Renal cortical epithelial cell (primary cell): Measurements from ENCODE around the gene ZBTB3. TPM values are rescaled to one million over a fixed set of nuclear protein-coding genes. Genes with fewer than 3 reads are reported as not detected.
"Not testable (repeated sequence)": the region's sequence is repeated elsewhere in the genome, so short reads cannot be mapped to it uniquely, and the experiment has no call there.

Experiments used
- DNase-seq: peaks from one replicate; pipeline ENCODE4 v3.0.0-alpha.2; 2011; ENCODE audit warnings: low read depth
- total RNA-seq: library from RNA; depleted of rRNA; stranded (reverse); fragments of >200 nt; gene quantifications from 2 replicates; pipeline ENCODE4 v1.2.3, GENCODE V29; 2014

ZBTB3 gene
- total RNA-seq, 1 donor from 2014 or later = 8.7 TPM

DNA sequence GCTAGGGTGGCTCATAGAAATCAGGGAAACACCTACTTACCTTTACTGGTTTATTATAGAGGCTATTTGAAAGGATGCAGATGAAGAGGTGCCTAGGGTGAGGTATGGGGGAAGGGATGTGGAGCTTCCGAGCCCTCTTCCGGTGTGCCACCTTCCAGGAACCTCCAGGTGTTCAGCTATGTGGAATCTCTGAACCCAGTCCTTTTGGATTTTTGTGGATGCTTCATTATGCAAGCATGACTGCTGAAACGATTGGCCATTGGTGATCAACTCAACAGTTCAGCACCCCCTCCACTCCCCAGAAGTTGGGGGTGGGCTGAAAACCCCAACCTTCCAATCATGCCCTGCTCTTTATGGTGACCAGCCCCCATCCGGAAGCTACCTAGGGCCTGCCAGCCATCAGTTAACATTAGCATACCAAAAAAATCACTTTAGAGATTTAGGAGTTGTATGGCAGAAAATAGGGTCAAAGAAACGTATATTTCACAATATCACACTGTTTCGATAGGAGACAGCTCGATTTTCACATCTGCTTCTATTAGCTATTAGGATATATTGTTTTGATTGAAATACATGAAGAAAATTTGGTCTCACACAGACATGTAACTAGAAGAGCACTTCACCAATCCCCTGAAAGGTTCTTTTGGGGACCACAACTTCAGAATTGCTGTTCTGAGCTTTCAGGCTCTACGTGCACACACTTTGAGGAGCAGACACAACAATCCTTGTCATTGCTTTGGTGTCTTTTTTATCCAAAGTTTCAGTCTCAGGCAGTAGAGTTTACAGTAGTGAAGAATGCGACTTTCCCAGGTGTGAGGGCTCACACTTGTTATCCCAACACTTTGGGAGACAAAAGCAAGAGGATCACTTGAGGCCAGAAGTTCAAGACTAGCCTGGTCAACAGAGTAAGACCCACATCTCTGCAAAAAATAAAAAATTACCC, 4.2 kb upstream of the ZBTB3 start:
- DNase-seq = no peak

DNA sequence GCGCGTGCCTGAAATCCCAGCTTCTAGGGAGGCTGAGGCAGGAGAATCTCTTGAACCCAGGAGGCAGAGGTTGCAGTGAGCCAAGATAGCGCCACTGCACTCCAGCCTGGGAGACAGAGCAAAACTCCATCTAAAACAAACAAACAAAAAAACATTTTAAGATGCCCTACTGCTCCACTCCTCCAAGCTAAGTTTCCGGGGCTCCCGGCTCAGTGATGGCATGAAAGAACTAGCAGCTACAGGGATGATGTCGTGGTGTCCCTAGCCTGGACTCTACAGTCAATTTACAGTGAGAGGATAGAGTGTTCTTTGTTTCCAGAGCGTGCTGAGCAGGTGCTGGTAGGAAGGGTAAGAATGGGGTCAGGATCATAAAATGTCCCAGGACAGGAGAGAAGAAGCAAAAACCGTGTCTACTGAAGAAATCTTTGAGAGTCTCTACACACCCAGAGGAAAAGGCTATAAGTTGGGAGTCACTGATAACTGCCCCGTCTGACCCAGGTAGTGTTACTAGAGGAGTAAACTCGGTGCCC, 1.2 kb upstream of the ZBTB3 start:
- DNase-seq = no peak

DNA sequence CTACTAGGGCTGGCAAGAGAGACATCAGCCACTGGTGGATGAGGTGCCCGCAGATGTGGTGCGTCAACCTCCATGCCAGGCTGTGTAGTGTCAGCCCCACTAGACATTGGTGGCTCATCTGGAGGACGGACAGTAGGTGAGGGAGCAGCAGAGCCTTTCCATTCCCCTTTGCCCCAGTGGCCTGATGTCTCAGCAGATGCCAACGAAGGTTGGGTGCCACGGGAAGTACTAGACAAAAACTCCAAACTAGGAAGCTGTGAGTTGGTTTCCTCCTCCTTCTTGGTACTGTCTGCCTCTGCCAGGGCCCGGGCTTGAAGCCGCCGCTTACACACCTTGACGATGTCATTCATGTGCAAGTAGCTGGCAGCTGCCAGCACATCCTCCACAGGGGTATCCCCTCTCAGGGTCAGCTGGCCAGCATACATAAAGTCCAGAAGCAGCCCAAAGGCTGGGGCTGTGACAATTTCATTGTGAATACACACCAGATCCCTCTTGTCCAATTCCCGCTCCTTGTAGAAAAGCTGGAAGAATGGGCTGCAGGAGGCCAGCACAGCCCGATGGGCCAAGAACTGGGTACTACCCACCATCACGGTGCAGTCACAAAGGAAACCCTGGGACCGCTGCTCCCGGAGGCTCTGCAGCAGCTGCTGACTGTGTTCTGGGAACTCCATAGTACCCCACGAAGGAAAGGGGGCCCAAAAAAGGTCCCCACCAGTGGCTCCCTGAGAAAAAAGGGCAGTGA, 795 bp downstream of the ZBTB3 start:
- no peak for DNase-seq

DNA sequence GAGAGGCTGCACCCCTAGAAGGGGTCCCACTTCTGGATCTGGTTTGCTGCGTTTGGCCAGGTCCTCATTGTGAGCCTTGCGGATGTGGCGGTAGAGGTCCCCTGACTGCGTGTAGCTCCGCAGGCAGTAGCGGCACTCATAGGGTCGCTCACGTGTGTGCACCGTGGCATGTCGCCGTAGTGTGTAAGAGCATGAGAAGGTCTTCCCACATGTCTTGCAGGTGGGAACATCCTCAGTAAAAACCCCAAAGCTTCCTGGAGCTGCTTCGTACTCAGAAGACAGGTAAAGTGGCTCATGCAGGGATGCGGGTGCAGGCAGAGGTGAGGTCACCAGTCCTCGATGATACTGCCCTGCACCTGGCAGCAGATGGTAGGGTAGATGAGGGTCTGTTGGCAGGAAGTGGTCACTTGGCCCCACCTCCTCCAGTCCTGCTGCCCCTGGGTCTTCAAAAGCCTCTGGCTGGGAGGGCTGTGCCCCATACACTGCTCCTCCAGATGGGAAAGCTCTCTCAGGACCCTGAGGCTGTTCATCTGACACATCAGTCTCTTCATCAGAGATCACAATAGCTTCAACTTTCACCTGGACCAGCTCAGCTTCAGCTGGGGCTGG, 1.7 kb downstream of the ZBTB3 start:
- no peak for DNase-seq

DNA sequence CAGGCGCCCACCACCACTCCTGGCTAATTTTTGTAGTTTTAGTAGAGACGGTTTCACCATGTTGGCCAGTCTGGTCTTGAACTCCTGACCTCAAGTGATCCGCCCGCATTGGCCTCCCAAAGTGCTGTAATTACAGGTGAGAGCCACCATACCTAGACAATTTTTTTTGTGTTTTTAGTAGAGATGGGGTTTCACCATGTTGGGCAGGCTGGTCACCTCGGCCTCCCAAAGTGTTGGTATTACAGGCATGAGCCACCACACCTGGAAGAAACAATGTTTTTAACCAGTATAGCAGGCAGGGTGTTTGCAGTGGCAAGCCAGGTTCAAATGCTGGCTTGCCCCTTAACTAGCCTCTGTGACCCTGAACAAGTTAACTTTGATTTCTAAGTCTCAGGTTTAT, 4.0 kb downstream of the ZBTB3 start:
- not testable (repeated sequence) for DNase-seq

DNA sequence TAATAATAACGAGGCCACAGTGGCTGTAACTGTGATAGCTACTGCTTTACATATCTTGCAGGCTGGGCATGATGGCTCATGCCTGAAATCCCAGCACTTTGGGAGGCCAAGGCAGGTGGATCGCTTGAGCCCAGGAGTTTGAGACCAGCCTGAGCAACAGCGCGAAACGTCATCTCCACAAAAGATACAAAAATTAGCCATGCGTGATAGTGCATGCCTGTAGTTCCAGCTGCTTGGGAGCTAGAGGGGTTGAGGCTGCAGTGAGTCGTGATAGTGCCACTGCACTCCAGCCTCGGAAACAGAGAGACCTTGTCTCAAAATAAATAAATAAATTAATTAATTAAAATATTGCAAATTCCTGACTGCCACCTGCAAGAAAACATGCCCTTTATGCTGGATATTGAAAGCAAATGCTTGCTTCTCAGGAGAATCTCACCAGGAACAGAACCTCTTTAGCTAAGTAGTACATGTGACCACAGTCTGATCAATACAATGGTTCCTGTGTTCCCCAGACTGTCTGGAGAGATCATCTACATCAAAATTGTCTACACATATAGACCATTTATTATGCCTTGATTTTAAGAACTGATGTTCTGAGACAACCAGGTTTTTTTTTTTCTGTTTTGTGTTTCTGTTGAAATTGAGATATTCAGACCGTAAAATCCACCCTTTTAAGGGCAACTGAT, 6.3 kb downstream of the ZBTB3 start:
- no peak for DNase-seq

DNA sequence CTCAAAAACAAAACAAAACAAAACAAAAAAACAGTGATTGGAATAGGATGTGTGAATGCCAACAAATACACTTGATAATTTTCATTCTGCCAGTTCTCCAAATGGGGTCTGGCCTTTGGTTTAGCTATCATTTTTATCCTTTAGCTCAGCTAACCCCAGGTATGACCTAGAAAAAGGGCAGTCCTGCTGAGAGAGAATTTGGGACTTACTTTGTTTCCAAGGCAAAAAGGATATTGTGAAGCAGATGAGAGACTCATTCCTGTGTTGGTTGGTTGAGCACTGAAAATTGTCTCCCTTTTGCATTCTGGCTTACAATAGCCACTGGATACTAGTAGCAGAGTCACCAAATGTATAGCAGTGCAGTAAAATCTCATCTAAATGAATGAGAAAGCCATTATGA, 16.8 kb downstream of the ZBTB3 start:
- no peak for DNase-seq

DNA sequence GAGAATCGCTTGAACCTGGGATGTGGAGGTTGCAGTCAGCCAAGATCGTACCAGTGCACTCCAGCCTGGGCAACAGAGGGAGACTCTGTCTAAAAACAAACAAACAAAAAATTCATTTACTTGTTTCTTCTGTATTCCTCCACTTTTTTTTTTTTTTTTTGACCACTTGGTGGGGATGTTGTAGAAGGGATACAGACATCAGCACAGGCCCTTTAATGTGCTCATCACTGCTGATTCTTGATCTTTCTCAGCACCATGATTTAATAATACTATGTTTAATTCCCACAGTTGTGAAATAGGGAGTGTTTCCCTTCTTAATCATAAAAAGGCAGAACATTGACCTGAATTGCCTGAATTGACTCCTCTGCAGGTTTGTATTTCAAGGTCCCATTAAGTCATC, 21.1 kb downstream of the ZBTB3 start:
- DNase-seq = peak; percentile 53

DNA sequence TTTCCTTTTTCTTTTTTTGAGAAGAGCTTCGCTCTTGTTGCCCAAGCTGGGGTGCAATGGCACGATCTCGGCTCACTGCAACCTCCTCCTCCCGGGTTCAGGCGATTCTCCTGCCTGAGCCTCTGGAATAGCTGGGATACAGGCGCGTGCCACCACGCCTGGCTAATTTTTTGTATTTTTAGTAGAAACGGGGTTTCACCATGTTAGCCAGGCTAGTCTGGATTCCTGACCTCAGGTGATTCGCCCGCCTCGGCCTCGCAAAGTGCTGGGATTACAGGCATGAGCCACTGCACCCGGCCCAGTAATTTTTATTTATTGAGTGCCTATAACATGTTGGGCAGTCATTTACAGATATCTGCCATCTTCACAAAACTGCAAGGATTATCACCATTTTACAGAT, 23.9 kb downstream of the ZBTB3 start:
- not testable (repeated sequence) for DNase-seq

DNA sequence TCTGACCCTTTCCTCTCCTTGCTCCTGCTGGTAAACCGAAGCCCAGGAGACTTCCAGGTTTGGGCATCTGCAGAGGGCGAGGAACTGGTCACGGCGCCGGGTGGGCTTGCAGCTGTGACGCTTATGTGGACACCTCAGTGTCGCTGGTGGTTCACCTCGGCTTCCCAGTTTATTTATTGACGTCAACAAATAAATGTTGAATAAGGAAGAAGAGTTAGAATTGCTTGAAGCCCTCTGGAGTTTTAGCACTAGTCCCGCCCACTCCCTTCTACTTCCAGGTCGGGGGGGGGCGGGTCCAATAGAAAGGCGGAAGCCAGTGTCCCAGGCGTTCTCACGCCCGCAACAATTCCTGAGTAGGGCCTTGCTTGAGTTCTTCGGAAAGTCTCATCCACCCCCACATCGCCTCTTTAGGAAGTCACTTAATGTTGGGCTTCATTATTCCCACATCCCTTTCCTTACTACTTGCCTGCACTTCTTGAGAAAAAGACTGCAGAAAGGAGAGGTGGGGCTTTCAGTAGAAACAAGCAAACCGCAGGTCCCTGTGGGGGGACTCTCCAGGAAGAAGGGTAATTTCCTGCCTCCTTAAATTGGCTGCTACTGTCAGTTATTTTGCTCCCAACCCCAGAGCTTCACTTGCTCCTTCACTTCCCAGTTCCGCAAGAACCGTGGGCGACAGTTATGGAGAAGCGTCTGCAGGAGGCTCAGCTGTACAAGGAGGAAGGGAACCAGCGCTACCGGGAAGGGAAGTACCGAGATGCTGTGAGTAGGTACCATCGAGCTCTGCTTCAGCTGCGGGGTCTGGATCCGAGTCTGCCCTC, 25.6 kb downstream of the ZBTB3 start, which contains the start of gene TTC9C:
Gene TTC9C (plus strand): TSS at position 316 of the 818 bp plus-strand sequence. CDS start 363 bp downstream, at position 679.
- peak; percentile 78 for DNase-seq

DNA sequence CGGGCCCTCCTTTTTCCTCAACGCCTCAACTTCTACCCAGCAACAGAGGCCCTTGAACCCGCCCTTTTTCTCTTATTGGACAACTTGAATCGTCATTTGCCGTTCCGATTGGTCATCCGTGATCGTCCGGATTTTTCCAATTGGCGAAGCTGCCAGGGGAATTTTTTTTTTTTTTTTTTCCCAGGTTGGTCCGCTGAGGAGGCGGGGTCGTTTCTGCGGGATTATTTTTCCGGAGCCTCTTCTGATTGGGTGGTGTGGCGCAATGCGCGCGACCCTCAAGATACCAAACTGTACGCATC, 26.1 kb downstream of the ZBTB3 start:
- peak; percentile 96 for DNase-seq

DNA sequence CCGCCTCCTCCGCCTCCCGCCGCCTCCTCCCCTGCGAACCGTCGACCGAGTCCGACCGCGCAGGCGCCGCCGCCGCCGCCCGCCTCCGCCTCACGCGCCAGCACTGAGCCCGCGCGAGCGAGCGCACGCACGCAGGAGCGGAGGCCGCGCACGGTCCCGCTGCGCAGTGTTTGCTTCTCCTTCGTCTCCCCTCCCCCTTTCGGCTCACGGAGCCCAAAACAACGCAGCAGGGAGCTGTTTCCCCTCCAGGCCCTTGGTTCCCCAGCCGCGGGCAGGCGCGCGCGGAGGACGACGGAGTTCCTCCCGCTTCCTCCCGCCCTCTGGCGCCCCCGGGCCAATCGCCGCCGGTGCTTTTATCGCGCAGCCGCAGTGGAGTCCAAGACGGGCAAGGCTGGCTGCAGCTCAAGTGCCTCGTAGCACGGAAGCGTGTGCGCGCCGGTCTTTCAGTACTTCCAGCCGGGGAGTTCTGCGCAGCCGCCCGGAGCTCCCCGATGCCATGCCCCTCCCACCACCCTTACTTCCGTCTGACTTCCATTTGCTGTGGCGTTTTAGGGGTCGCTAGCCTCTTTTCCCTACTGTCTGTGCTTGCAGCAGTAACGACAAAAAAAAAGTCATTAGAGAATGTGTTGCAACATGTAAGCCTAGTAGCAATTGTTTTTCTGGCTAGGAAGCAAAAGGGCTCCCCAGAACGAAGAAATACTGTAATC, 26.6 kb downstream of the ZBTB3 start, which contains the start of gene HNRNPUL2:
Gene HNRNPUL2 (minus strand): TSS at position 293 of the 707 bp plus-strand sequence. CDS start 301 bp downstream, outside the sequence.
- peak; percentile 94 for DNase-seq

DNA sequence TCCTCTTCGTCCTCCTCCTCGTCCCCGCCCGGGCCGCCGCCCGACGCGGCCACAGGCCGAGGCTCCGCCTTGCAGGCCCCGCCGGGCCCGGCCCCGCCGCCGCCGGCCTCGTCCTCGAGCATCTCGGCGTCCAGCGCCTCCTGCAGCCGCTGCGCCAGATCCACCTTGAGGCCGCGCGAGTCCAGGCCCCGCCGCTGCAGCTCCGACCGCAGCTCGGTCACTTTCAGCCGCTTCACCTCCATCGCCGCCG, 27.1 kb downstream of the ZBTB3 start:
- DNase-seq = no peak

DNA sequence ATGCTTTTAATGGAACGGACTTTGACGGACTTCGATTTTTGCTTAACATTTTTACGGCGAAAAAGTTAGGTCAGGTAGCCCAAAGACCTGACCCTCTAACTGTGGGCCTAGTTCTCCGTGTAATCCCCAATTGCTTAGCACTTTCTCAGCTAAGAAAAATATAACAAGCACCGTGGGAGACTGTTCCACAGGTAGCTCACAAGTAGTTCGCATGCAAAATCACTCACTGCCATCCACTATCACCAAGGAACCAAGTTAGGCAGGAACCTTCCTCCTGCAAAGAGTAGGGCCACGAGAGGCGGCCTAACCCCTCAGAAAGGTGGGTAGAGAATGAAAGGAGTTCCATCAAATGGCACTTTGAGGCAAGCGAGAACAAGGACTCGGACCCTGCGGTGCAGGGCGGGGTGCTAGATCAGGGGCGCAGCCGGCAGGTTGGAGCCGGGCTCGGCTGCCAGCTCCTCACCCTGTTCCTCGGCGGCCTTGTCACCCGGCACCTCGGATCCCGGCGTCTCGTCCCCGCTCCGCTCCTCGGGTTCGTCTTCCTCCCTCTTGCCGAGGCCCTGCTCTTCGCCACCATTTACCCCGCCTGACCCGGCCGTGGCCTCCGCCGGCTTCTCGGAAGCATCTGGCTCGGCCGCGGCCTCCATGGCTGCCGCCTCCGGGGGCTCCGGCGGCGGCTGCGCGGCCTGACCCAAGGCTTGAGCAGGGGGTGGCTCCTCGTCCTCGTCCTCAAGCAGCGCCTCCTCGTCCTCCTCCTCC, 27.6 kb downstream of the ZBTB3 start:
- DNase-seq = no peak

DNA sequence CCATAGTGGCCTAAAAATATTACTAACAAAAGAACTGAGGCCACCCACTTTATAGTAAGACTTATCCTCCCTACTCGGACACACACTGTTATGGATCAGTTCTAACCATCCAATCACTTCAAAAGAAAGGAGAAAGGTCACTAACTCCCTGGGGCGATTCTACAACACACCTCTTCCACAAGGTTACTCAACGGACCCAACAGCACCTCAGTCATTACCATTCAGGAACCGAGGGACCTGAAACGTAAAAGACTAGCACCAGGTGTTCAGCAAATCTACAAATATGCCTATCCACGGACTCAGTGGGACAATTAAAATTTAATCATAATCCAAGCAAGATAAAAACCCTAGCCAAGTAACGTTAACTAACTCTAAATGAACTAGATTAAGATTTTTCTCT, 28.3 kb downstream of the ZBTB3 start:
- no peak for DNase-seq

DNA sequence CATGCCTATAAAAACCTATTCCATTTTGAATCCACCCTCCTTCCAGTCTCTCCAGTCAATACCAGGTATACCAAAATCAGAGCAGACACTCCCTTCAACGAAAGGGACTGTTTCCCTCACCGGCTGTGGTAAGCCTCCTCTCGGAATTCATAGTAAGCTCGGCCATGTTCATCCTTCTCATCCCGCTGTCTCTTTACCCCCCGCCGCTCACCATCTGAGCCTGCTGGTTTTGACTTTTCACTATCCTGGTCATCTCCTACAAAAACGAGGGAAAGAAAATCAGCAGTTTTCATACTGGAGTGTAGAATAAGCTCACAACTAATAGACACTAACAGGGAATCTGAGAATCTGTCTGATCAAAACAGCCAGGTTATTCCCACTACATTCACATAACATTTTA, 29.8 kb downstream of the ZBTB3 start:
- no peak for DNase-seq

DNA sequence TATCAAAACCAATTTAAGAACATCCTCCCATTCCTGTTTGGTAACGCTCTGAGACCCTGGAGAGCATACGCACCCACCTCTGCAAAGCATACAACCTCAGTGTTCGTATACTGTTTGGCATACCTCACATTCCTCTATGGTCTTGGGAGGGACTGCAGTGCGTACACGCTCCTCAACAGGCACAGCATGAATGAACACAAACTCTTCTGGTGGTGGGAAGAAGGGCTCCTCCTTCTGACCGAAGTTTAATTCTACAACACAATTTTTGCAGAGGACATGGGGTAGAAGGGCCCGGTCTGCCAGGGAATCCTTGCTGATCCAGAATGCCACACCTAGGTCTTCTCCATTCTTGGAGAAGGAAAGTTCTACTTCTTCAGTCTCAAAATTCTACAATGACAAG, 32.0 kb downstream of the ZBTB3 start:
- DNase-seq = peak; percentile 41

DNA sequence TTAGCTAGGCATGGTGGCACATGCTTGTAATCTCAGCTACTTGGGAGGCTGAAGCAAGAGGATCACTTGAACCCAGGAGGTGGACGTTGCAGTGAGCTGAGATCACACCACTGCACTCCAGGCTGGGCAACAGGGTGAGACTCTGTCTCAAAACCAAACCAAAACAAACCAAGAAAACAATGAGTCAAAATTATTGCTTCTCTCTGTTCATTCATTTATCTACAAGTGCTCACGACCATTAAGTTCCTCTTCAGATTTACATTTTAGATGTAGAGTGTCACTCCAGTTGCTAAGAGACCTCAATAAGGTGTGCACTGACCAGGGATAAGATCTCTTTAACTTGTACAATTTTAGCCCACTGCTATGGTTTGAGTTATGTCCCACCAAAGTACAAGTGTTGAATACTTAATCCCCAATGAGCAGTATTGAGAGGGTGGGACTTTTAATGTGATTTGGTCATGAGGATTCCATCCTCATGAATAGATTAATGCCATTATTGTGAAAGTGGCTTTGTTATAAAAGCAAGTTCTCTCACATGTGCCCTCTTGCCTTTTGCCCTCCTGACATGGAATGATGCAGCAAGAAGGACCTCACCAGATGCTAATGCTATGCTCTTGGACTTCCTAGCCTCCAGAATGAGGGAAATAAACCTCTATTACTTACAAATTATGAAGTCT, 34.5 kb downstream of the ZBTB3 start:
- no peak for DNase-seq

DNA sequence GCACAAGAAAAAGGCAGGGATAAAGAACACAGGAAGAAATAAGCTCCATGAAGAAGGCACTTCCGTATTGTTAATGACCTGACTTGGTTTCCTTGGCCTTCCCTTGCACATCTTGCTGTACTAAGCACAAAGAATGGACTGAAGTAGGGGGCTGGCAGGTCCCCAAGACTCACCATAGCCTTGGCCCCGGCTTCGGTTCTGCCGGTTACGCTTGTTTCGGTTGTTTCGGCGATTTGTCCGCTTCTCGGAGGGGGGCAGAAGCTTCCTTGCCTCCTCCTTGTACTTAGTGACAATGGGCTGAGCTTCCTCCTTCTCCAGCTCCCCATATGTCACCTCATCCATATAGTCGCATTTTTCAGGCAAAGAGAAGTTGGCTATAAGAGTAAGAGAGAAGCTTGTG, 37.1 kb downstream of the ZBTB3 start:
- no peak for DNase-seq
